Measurements from ENCODE around the gene SCLY. TPM values are rescaled to one million over a fixed set of nuclear protein-coding genes. Genes with fewer than 3 reads are reported as not detected.

SCLY gene
- total and polyA plus RNA-seq, 2 of the 13 experiments (the other 11 are each of a cell fraction or from before 2014, with no cell fraction given), result 27.9 to 38.6 TPM

GRCh38 chr2:238104691-238105371 is 44.0 kb downstream of the SCLY start:
- no peak overlapping the region for H3K27ac ChIP-seq (ENCODE audit: extremely low read length, insufficient read depth, low read length)
- no peak for FAIRE-seq
- BruUV-seq (replicated peaks), result no TSS peak

More at GRCh38 chr2:238104691-238105371, 44.0 kb downstream of the SCLY start:
- Histone ChIP-seq H3K79me2 (ENCODE audit: insufficient read depth, low read length) (no peaks in the 10 kb centered on the region), H3K4me2 (ENCODE audit: low read depth, low read length) (0 out of 2 replicates have a peak overlapping the region, but pooled peaks have one; percentile 4), H3K27me3 (ENCODE audit: control insufficient read depth in 1 of 2, insufficient read depth in 2 of 2, low read length in 2 of 2) (peaks cover 9 to 46% of the 10 kb centered on the region in 2 experiments), H2AFZ (ENCODE audit: low read length) (no peak overlapping the region), H3K4me3 (replicated peaks in 1 of 3; ENCODE audit: insufficient read depth in 1 of 3, low read depth in 2 of 3, low read length in 3 of 3) (no peak overlapping the region), H3K9ac (ENCODE audit: insufficient read depth, low read depth, low read length) (no peak overlapping the region), H3K9me3 (ENCODE audit: low read length) (no peaks in the 10 kb centered on the region), H4K20me1 (ENCODE audit: insufficient read depth, low read length) (no peaks in the 10 kb centered on the region), H3K4me1 (ENCODE audit: insufficient read depth, low read length) (peaks cover 56% of the 10 kb centered on the region), H3K36me3 (replicated peaks in 1 of 2; ENCODE audit: control insufficient read depth in 1 of 2, insufficient read depth in 2 of 2, low read length in 2 of 2) (no peaks in the 10 kb centered on the region)
- TF ChIP-seq ZBTB43 (CRISPR knock-in tag; conservative IDR thresholded peaks at IDR 0.05) (no peak), ZNF891 (CRISPR knock-in tag; IDR thresholded peaks at IDR 0.05) (0 out of 2 replicates have a peak, but pooled peaks have one; percentile 22)
- TF ChIP-seq, protein P1, sequence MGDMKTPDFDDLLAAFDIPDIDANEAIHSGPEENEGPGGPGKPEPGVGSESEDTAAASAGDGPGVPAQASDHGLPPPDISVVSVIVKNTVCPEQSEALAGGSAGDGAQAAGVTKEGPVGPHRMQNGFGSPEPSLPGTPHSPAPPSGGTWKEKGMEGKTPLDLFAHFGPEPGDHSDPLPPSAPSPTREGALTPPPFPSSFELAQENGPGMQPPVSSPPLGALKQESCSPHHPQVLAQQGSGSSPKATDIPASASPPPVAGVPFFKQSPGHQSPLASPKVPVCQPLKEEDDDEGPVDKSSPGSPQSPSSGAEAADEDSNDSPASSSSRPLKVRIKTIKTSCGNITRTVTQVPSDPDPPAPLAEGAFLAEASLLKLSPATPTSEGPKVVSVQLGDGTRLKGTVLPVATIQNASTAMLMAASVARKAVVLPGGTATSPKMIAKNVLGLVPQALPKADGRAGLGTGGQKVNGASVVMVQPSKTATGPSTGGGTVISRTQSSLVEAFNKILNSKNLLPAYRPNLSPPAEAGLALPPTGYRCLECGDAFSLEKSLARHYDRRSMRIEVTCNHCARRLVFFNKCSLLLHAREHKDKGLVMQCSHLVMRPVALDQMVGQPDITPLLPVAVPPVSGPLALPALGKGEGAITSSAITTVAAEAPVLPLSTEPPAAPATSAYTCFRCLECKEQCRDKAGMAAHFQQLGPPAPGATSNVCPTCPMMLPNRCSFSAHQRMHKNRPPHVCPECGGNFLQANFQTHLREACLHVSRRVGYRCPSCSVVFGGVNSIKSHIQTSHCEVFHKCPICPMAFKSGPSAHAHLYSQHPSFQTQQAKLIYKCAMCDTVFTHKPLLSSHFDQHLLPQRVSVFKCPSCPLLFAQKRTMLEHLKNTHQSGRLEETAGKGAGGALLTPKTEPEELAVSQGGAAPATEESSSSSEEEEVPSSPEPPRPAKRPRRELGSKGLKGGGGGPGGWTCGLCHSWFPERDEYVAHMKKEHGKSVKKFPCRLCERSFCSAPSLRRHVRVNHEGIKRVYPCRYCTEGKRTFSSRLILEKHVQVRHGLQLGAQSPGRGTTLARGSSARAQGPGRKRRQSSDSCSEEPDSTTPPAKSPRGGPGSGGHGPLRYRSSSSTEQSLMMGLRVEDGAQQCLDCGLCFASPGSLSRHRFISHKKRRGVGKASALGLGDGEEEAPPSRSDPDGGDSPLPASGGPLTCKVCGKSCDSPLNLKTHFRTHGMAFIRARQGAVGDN (CRISPR knock-in tag; IDR thresholded peaks at IDR 0.05), result 0 out of 2 replicates have a peak, but pooled peaks have one; percentile 8
- ATAC-seq, result no peak
- in situ Hi-C loops (cut with HindIII; ENCODE audit: extremely low pct_ligation_motif_present, low pct_unique_long_range_greater_than_20kb) (loop anchor here (5.0 kb wide), 1 partner anchor 248 kb away; the partner anchor contains the start of gene RAMP1), intact Hi-C loops (cut with micrococcal nuclease; ENCODE audit: unreplicated experiment) (loop anchor here (5.0 kb wide), 1 partner anchor 138 kb away; the partner anchor contains the start of gene UBE2F)
- WGBS (ENCODE audit: low lambda C conversion rate), result 73% methylated on average over 17 of the region's 21 CpGs
- ChIA-PET POLR2A (interaction anchor here (1.1 to 1.4 kb wide), 2 partner anchors 43 to 44 kb away, joined by 5 to 6 read pairs; partner anchors contain the start of gene SCLY), CTCF (ENCODE audit: low intra/inter-chr PET ratio, low total read pairs) (no interaction called here)
- DNase-seq (ENCODE audit: low spot score), result no peak
